GM12878 (cell line): Measurements from ENCODE around the gene POR. TPM values are rescaled to one million over a fixed set of nuclear protein-coding genes. Genes with fewer than 3 reads are reported as not detected.
A peak's percentile ranks its signal among the peaks of the same experiment; 100 is the strongest.

Experiments
- ATAC-seq: fragments of 200-7000 bp; cut with Tn5 transposase; 3 replicates; pipeline ENCODE4 v1.9.1; 2020; ENCODE audit warnings: mild to moderate bottlenecking, moderate library complexity
- BruUV-seq: library from RNA; stranded (reverse); fragments of 400-500 nt; replicated peaks from 2 replicates; lab custom pipeline; 2021; lab: Mats Ljungman, UMichigan
- CTCF ChIA-PET: fragments of 300-600 bp; sonication (Branson Sonifier 250); formaldehyde crosslinking; extraction: SDS; loops from one replicate; lab custom pipeline; 2021; ENCODE audit warnings: inconsistent platforms; lab: Yijun Ruan, JAX
- POLR2A ChIA-PET: fragments of 350-600 bp; formaldehyde crosslinking; extraction: SDS; loops from one replicate; lab custom pipeline; 2021; ENCODE audit warnings: inconsistent platforms; lab: Charles Lee
- RAD21 ChIA-PET: fragments of 300-600 bp; sonication (Branson Sonifier 250); formaldehyde crosslinking; loops from one replicate; lab custom pipeline; 2023; ENCODE audit warnings: antibody characterized with exemption; ENCODE audit not compliant: unreplicated experiment; lab: Charles Lee
- SMC1A ChIA-PET: fragments of 300-600 bp; sonication (Branson Sonifier 250); formaldehyde crosslinking; loops from one replicate; lab custom pipeline; 2023; ENCODE audit not compliant: unreplicated experiment, uncharacterized antibody; lab: Charles Lee
- DNase-seq: peaks from one replicate; pipeline ENCODE4 v3.0.0-alpha.2; 2011; ENCODE audit warnings: low read depth, low spot score
- FAIRE-seq: peaks from 3 replicates; lab custom pipeline; 2011; peaks lifted over from hg19 to GRCh38; lab: Jason Lieb, UNC
- H2AFZ ChIP-seq: 2 replicates; pipeline ENCODE4 v1.6.0; 2011; ENCODE audit warnings: low read depth, low read length, control low read depth; ENCODE audit not compliant: control insufficient read depth
- H3K27ac ChIP-seq: 2 replicates; pipeline ENCODE4 v1.5.1; 2011; ENCODE audit warnings: control low read depth; ENCODE audit not compliant: control insufficient read depth, insufficient read depth
- H3K27me3 ChIP-seq, 2 experiments: replicated peaks in 1 of 2; 2 replicates each; pipeline versions ENCODE4 v1.6.0 to v1.6.1; 2011; ENCODE audit warnings: low read length in 1 of 2; ENCODE audit not compliant: control insufficient read depth in 2 of 2, insufficient read depth in 2 of 2
- H3K36me3 ChIP-seq, 2 experiments: 2 replicates each; pipeline ENCODE4 v1.5.1; 2011; ENCODE audit warnings: low read length in 1 of 2; ENCODE audit not compliant: control insufficient read depth in 2 of 2, insufficient read depth in 2 of 2
- H3K4me1 ChIP-seq: 2 replicates; pipeline ENCODE4 v1.6.1; 2011; ENCODE audit warnings: mild to moderate bottlenecking, low read length, moderate library complexity, mixed read lengths; ENCODE audit not compliant: control insufficient read depth, insufficient read depth
- H3K4me2 ChIP-seq: 2 replicates; pipeline ENCODE4 v1.6.0; 2011; ENCODE audit warnings: control low read depth; ENCODE audit not compliant: control insufficient read depth, insufficient read depth
- H3K4me3 ChIP-seq: fragments of 200-600 bp; sonication (generic); 2 replicates; pipeline ENCODE4 v1.5.1; 2016
- H3K79me2 ChIP-seq: 2 replicates; pipeline ENCODE4 v1.6.0; 2011; ENCODE audit warnings: low read length; ENCODE audit not compliant: control insufficient read depth, insufficient read depth
- H3K9ac ChIP-seq: 2 replicates; pipeline ENCODE4 v1.8.0; 2011; ENCODE audit warnings: low read length, control low read depth, mixed read lengths; ENCODE audit not compliant: control insufficient read depth, insufficient read depth
- H3K9me3 ChIP-seq: replicated peaks from 3 replicates; pipeline ENCODE4 v1.5.1; 2011; ENCODE audit warnings: mild to moderate bottlenecking, low read length; ENCODE audit not compliant: control insufficient read depth, insufficient read depth
- H4K20me1 ChIP-seq: 2 replicates; pipeline ENCODE4 v1.6.0; 2011; ENCODE audit not compliant: control insufficient read depth, insufficient read depth
- CREM ChIP-seq: IDR thresholded peaks from 2 replicates; pipeline ENCODE4 v1.6.1; 2014; ENCODE audit warnings: antibody characterized with exemption, low read depth
- EGR1 ChIP-seq, 2 experiments: IDR thresholded peaks; 1 replicate in 1 of 2; 2 replicates in 1 of 2; pipeline ENCODE4 v1.6.1; 2011 to 2012; ENCODE audit warnings: low read depth in 2 of 2, low read length in 2 of 2, borderline replicate concordance in 1 of 2, mild to moderate bottlenecking in 1 of 2, moderate library complexity in 1 of 2
- EZH2 ChIP-seq: IDR thresholded peaks from 2 replicates; pipeline ENCODE4 v1.6.1; 2012; ENCODE audit warnings: low read depth, mild to moderate bottlenecking, control low read depth, inconsistent platforms, low read length, borderline replicate concordance; ENCODE audit not compliant: control insufficient read depth
- JUNB ChIP-seq: IDR thresholded peaks from 2 replicates; pipeline ENCODE4 v1.6.1; 2016; ENCODE audit warnings: antibody characterized with exemption, mild to moderate bottlenecking
- MYB ChIP-seq: fragments of 150-350 bp; IDR thresholded peaks from 2 replicates; pipeline ENCODE4 v1.6.1; 2014; ENCODE audit warnings: mild to moderate bottlenecking, low read depth, low read length, borderline replicate concordance
- NFIC ChIP-seq: IDR thresholded peaks from 2 replicates; pipeline ENCODE4 v1.6.1; 2012; ENCODE audit warnings: low read depth, mild to moderate bottlenecking, inconsistent platforms, low read length, moderate library complexity
- PKNOX1 ChIP-seq: fragments of 450-650 bp; IDR thresholded peaks from 2 replicates; pipeline ENCODE4 v1.6.1; 2016; ENCODE audit warnings: mild to moderate bottlenecking
- POU2F2 ChIP-seq: IDR thresholded peaks from 3 replicates; pipeline ENCODE4 v1.6.1; 2011; ENCODE audit warnings: low read depth, mild to moderate bottlenecking, low read length, borderline replicate concordance
- STAT1 ChIP-seq: fragments of 450-650 bp; conservative IDR thresholded peaks from 2 replicates; pipeline ENCODE4 v1.6.1; 2014; ENCODE audit warnings: antibody characterized with exemption, mild to moderate bottlenecking
- ZBTB11 ChIP-seq: fragments of 450-650 bp; formaldehyde crosslinking; IDR thresholded peaks from 2 replicates; pipeline ENCODE4 v1.5.0; 2022; ENCODE audit warnings: mild to moderate bottlenecking, missing genetic modification characterization
- ZBTB33 ChIP-seq: fragments of 450-650 bp; IDR thresholded peaks from 2 replicates; pipeline ENCODE4 v1.6.1; 2017; ENCODE audit warnings: mild to moderate bottlenecking
- ZNF24 ChIP-seq: fragments of 450-650 bp; IDR thresholded peaks from 2 replicates; pipeline ENCODE4 v1.6.1; 2017; ENCODE audit warnings: antibody characterized with exemption, mild to moderate bottlenecking
- WGBS: methylation state at CpG from one replicate; pipeline ENCODE4 v1.1.6; 2016; ENCODE audit warnings: low lambda C conversion rate; ENCODE audit not compliant: insufficient replicate concordance, insufficient coverage; ENCODE audit errors: missing lambda C conversion rate; 5-methylcytosine and 5-hydroxymethylcytosine counted together
- in situ Hi-C: fragments of 300-500 bp; cut with MboI; formaldehyde crosslinking; loops from 9 replicates; pipeline ENCODE4 v1.14.3; 2018; ENCODE audit warnings: mixed read lengths
- intact Hi-C: fragments of 100-400 bp; cut with micrococcal nuclease; formaldehyde crosslinking; loops from one replicate; pipeline ENCODE4 v1.14.2; 2022; ENCODE audit not compliant: unreplicated experiment
- polyA plus RNA-seq, 11 experiments: library from polyadenylated mRNA; depleted of rRNA in 4 of 11; unstranded in 6 of 11; stranded (reverse) in 5 of 11; fragments of >200 nt; fragmentation: Nextera tagmentation in 4 of 11; fragmentation: Illumina TruSeq in 1 of 11; extraction: Ambion mirVana in 4 of 11; extraction: Trizol in 1 of 11; gene quantifications; 1 replicate in 1 of 11; 2 replicates in 10 of 11; pipeline versions ENCODE4 v1.2.1 to v1.2.3, GENCODE V29; 2011 to 2016; ENCODE audit warnings: inconsistent platforms in 2 of 11, missing spikeins in 2 of 11, low read depth in 1 of 11
- total RNA-seq, 4 experiments: library from RNA; depleted of rRNA in 3 of 4; stranded (reverse); fragments of >200 nt in 3 of 4; fragmentation: Illumina TruSeq in 1 of 4; extraction: Trizol in 1 of 4; gene quantifications; 2 replicates each; pipeline versions ENCODE4 v1.2.1 to v1.2.3, GENCODE V29; 2013 to 2021
- TF ChIP-seq, protein P1 (sequence below): fragments of 450-650 bp; IDR thresholded peaks from 2 replicates; pipeline ENCODE4 v1.6.1; 2014; ENCODE audit warnings: mild to moderate bottlenecking

The POR gene
- total and polyA plus RNA-seq, 10 of the 15 experiments (the other 5 are each of a cell fraction or from before 2014, with no cell fraction given), result 2.2 to 75.8 (median 35.9) TPM

GRCh38 chr7:76011442-76011861 lies 96.5 kb downstream of the POR start (continued):
- TF ChIP-seq ZBTB11 (CRISPR knock-in tag) (no peak), STAT1 (no peak), MYB (no peak), EZH2 (no peak)
- TF ChIP-seq, protein P1, sequence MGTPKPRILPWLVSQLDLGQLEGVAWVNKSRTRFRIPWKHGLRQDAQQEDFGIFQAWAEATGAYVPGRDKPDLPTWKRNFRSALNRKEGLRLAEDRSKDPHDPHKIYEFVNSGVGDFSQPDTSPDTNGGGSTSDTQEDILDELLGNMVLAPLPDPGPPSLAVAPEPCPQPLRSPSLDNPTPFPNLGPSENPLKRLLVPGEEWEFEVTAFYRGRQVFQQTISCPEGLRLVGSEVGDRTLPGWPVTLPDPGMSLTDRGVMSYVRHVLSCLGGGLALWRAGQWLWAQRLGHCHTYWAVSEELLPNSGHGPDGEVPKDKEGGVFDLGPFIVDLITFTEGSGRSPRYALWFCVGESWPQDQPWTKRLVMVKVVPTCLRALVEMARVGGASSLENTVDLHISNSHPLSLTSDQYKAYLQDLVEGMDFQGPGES, result no peak

DNA sequence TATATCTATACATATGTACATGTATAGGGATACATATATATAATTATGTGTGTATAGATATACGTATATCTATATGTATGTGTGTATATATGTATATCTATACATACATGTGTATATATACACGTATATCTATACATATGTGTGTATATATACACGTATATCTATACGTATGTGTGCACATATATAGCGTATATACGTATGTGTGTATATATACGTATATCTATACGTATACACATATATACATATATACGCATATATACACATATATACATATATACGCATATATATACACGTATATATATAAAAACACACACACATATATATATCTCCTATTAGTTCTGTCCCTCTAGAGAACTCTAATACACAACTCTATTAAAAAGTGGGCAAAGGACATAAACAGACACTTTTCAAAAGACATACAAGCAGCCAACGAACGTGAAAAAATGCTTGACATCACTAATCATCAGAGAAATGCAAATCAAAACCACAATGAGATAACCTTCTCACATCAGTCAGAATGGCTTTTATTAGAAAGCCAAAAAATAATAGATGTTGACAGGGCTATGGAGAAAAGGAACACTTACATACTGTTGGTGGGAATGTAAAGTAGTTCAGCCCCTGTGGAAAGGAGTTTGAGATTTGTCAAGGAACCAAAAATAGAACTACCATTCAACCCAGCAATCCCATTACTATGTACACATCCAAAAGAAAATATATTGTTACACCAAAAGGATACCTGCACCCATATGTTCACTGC lies 101.4 kb downstream of the POR start:
- DNase-seq, result no peak
- ChIA-PET SMC1A (no interaction called here), RAD21 (interaction anchor here (1.0 kb wide), 1 partner anchor 153 kb away, joined by 3 read pairs; no protein-coding TSS in a partner anchor), CTCF (interaction anchor here (0.7 to 7.7 kb wide), 2 partner anchors 148 to 254 kb away, joined by 3 to 247 read pairs; no protein-coding TSS in a partner anchor), POLR2A (no interaction called here)
- FAIRE-seq, result no peak
- intact Hi-C loops, result loop anchor here (10.0 kb wide), 1 partner anchor 242 kb away; the partner anchor contains the start of gene CCL26
- Histone ChIP-seq H3K4me1 (peaks cover 10% of the 10 kb centered on the region; the same call in 1 of the 2 replicates), H4K20me1 (no peaks in the 10 kb centered on the region), H3K4me2 (no peak overlapping the region), H2AFZ (no peak overlapping the region), H3K9ac (no peak overlapping the region), H3K27me3 (no peaks in the 10 kb centered on the region), H3K79me2 (no peaks in the 10 kb centered on the region), H3K9me3 (no peaks in the 10 kb centered on the region), H3K36me3 (peaks cover 0 to 11% of the 10 kb centered on the region in 2 experiments; a peak in 2 of 4 replicates), H3K4me3 (no peak overlapping the region), H3K27ac (no peak overlapping the region)
- ATAC-seq, result peak; percentile 46
- no TSS peak for BruUV-seq
- WGBS, result 94% methylated on average over 13 of the region's 13 CpGs
- in situ Hi-C loops, result no loop called here
- peak; percentile 39; the same call in 1 of the 2 replicates for TF ChIP-seq CREM
- peak; percentile 24; the same call in 1 of the 2 replicates for TF ChIP-seq NFIC
- TF ChIP-seq EGR1 (IDR thresholded peaks at IDR 0.05; ENCODE audit: borderline replicate concordance in 1 of 2, low read depth in 2 of 2, low read length in 2 of 2), result no peak
- TF ChIP-seq JUNB, result peak; percentile 38
- TF ChIP-seq ZNF24, result no peak
- no peak for TF ChIP-seq ZBTB33
- TF ChIP-seq POU2F2, result peak; percentile 24; the same call in 1 of the 3 replicates
- 0 out of 2 replicates have a peak, but pooled peaks have one; percentile 10 for TF ChIP-seq PKNOX1
